GM12878 (cell line): ENCODE measurements around the gene SH2D5. TPM values are rescaled to one million over a fixed set of nuclear protein-coding genes. Genes with fewer than 3 reads are reported as not detected.

Experiments
- BHLHE40 ChIP-seq, 2 experiments: fragments of 450-650 bp in 1 of 2; IDR thresholded peaks; 2 replicates each; pipeline ENCODE4 v1.6.1; 2011 to 2017; ENCODE audit warnings: low read depth in 2 of 2, borderline replicate concordance in 1 of 2, improper control_type of control experiment in 1 of 2, low read length in 1 of 2, mild to moderate bottlenecking in 1 of 2
- EP300 ChIP-seq, 2 experiments: fragments of 150-350 bp in 1 of 2; IDR thresholded peaks; 2 replicates each; pipeline ENCODE4 v1.6.1; 2011 to 2012; ENCODE audit warnings: low read depth in 2 of 2, low read length in 2 of 2, borderline replicate concordance in 1 of 2, improper control_type of control experiment in 1 of 2, inconsistent platforms in 1 of 2; ENCODE audit not compliant: control insufficient read depth in 1 of 2
- MTA3 ChIP-seq: IDR thresholded peaks from 2 replicates; pipeline ENCODE4 v1.6.1; 2012; ENCODE audit warnings: low read length, inconsistent platforms, borderline replicate concordance
- NFYA ChIP-seq: IDR thresholded peaks from 2 replicates; pipeline ENCODE4 v1.6.1; 2011; ENCODE audit warnings: low read depth, mild to moderate bottlenecking, low read length, improper control_type of control experiment, borderline replicate concordance
- PAX8 ChIP-seq: fragments of 450-650 bp; IDR thresholded peaks from 2 replicates; pipeline ENCODE4 v1.6.1; 2017; ENCODE audit warnings: mild to moderate bottlenecking, moderate library complexity
- TAF1 ChIP-seq: IDR thresholded peaks from 2 replicates; pipeline ENCODE4 v1.6.1; 2011; ENCODE audit warnings: mild to moderate bottlenecking, low read depth, low read length, borderline replicate concordance
- TCF3 ChIP-seq: IDR thresholded peaks from 2 replicates; pipeline ENCODE4 v1.6.1; 2012; ENCODE audit warnings: low read depth, mild to moderate bottlenecking, low read length, borderline replicate concordance; ENCODE audit not compliant: insufficient read depth
- polyA plus RNA-seq, 11 experiments: library from polyadenylated mRNA; depleted of rRNA in 4 of 11; unstranded in 6 of 11; stranded (reverse) in 5 of 11; fragments of >200 nt; fragmentation: Nextera tagmentation in 4 of 11; fragmentation: Illumina TruSeq in 1 of 11; extraction: Ambion mirVana in 4 of 11; extraction: Trizol in 1 of 11; gene quantifications; 1 replicate in 1 of 11; 2 replicates in 10 of 11; pipeline versions ENCODE4 v1.2.1 to v1.2.3, GENCODE V29; 2011 to 2016; ENCODE audit warnings: inconsistent platforms in 2 of 11, missing spikeins in 2 of 11, low read depth in 1 of 11
- total RNA-seq, 4 experiments: library from RNA; depleted of rRNA in 3 of 4; stranded (reverse); fragments of >200 nt in 3 of 4; fragmentation: Illumina TruSeq in 1 of 4; extraction: Trizol in 1 of 4; gene quantifications; 2 replicates each; pipeline versions ENCODE4 v1.2.1 to v1.2.3, GENCODE V29; 2013 to 2021
- TF ChIP-seq, protein P1 (sequence below), 3 experiments: IDR thresholded peaks in 2 of 3; conservative IDR thresholded peaks in 1 of 3; 2 replicates each; pipeline ENCODE4 v1.5.1; 2011; ENCODE audit warnings: low read depth in 3 of 3, low read length in 3 of 3, mild to moderate bottlenecking in 3 of 3, control low read depth in 2 of 3, moderate library complexity in 2 of 3, inconsistent platforms in 1 of 3, mixed read lengths in 1 of 3; ENCODE audit not compliant: control insufficient read depth in 2 of 3, insufficient read depth in 1 of 3; ENCODE audit errors: extremely low read depth in 1 of 3
- TF ChIP-seq, protein P2 (sequence below): IDR thresholded peaks from 2 replicates; pipeline ENCODE4 v1.6.1; 2011; ENCODE audit warnings: borderline replicate concordance, low read depth, mild to moderate bottlenecking, moderate library complexity, mixed read lengths, low read length; ENCODE audit not compliant: insufficient read depth; ENCODE audit errors: extremely low read length

SH2D5 gene
- total and polyA plus RNA-seq, 10 of the 15 experiments (the other 5 are each of a cell fraction or from before 2014, with no cell fraction given) = 0.03 to 0.62 (median 0.20) TPM; not detected in 3

DNA sequence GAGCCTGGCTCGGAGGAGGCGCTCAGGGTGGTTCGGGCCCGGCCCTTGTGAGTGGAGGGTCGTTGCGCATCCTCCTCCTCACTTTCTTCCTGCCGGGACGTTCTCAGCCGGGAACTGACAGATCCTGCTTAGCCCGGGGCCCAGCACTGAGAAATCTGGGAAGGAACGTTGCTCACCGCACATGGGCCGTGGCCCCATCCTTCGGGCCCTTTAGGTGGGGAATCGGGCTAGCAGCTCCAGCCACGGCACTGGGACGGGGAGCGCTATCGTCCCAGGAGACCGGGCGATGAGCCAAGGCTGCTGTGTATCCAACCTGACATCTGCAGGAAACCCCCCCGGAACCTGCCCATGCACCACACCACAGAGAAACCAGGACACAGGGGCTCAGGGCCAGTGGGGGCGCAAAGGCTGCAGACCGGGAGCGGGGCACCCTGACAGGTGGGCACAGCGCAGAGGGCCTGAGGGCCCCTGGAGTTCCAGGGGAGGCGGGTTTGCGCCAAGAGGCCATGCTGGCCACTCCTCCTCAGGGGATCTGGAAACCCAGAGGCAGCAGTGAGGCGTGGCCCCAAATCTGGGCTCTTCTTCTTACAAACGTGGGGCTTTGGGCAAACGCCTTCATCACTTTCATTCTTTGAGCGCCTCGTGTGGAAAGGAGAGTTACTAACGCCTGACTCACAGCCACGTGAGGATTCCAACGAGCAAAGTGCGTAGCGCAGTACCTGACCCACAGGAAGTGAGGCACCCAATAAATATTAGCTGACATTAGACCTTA is at the start of gene SH2D5 (continued):
- TF ChIP-seq EP300 (IDR thresholded peaks at IDR 0.05; ENCODE audit: borderline replicate concordance in 1 of 2, control insufficient read depth in 1 of 2, low read depth in 2 of 2, low read length in 2 of 2) (no peak), MTA3 (peak; percentile 50; the same call in 1 of the 2 replicates), TAF1 (no peak), PAX8 (no peak), NFYA (no peak), BHLHE40 (IDR thresholded peaks at IDR 0.05; ENCODE audit: borderline replicate concordance in 1 of 2, low read depth in 2 of 2, low read length in 1 of 2) (peak; percentile 92), TCF3 (0 out of 2 replicates have a peak, but pooled peaks have one; percentile 15)
- TF ChIP-seq, protein P1, sequence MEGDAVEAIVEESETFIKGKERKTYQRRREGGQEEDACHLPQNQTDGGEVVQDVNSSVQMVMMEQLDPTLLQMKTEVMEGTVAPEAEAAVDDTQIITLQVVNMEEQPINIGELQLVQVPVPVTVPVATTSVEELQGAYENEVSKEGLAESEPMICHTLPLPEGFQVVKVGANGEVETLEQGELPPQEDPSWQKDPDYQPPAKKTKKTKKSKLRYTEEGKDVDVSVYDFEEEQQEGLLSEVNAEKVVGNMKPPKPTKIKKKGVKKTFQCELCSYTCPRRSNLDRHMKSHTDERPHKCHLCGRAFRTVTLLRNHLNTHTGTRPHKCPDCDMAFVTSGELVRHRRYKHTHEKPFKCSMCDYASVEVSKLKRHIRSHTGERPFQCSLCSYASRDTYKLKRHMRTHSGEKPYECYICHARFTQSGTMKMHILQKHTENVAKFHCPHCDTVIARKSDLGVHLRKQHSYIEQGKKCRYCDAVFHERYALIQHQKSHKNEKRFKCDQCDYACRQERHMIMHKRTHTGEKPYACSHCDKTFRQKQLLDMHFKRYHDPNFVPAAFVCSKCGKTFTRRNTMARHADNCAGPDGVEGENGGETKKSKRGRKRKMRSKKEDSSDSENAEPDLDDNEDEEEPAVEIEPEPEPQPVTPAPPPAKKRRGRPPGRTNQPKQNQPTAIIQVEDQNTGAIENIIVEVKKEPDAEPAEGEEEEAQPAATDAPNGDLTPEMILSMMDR (IDR thresholded peaks at IDR 0.05 in 2 of 3, conservative IDR thresholded peaks at IDR 0.05 in 1 of 3; ENCODE audit: control insufficient read depth in 2 of 3, extremely low read depth in 1 of 3, insufficient read depth in 1 of 3, low read depth in 3 of 3, low read length in 3 of 3) = peak; percentile 36 to 46 (median 44); a peak in 5 of 6 replicates
- TF ChIP-seq, protein P2, sequence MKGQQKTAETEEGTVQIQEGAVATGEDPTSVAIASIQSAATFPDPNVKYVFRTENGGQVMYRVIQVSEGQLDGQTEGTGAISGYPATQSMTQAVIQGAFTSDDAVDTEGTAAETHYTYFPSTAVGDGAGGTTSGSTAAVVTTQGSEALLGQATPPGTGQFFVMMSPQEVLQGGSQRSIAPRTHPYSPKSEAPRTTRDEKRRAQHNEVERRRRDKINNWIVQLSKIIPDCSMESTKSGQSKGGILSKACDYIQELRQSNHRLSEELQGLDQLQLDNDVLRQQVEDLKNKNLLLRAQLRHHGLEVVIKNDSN = peak; percentile 60
